ENCODE results near the gene BRINP1. TPM values are rescaled to one million over a fixed set of nuclear protein-coding genes. Genes with fewer than 3 reads are reported as not detected.

The BRINP1 gene
- total RNA-seq, 1 experiment from 2014 or later = not detected

DNA sequence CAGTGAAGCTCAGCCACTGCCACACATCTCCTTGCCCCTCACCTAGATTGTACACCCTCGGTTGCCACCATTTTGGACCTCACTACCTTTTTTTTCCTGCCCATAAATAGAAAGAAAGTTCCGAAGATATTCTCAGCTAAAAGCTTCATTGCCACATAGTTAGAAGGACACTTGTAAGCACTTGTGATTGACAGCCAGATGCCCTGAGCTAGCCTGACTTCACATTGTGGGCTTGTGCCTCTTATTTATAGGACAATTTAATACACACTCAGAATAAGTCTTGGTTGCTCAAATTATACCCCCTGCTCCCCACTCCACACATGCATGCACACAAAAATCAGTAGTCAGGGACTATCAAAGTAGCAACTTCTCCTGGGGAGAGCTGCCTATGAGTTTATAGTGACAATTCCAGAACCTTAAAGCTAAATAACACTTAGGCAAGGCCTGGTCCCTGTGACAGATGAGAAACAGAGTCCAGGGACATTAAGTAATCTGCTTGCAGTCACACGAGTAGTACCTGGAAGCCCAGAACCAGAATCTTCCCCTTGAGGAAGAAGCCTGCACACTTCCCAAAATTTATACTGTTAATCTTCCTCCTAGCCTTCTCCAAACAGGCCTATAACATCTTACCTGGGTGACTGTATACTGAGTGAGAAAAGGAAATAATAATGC is 184.8 kb downstream of the BRINP1 start:
- no peaks in the 10 kb centered on the region for H4K20me1 ChIP-seq (ENCODE audit: insufficient read depth)
- H3K36me3 ChIP-seq (ENCODE audit: low read depth) = no peaks in the 10 kb centered on the region
- no peaks in the 10 kb centered on the region for H3K79me2 ChIP-seq (ENCODE audit: low read depth)
- TF ChIP-seq EZH2 (IDR thresholded peaks at IDR 0.05; ENCODE audit: low read depth) = no peak
- TF ChIP-seq, protein P1, sequence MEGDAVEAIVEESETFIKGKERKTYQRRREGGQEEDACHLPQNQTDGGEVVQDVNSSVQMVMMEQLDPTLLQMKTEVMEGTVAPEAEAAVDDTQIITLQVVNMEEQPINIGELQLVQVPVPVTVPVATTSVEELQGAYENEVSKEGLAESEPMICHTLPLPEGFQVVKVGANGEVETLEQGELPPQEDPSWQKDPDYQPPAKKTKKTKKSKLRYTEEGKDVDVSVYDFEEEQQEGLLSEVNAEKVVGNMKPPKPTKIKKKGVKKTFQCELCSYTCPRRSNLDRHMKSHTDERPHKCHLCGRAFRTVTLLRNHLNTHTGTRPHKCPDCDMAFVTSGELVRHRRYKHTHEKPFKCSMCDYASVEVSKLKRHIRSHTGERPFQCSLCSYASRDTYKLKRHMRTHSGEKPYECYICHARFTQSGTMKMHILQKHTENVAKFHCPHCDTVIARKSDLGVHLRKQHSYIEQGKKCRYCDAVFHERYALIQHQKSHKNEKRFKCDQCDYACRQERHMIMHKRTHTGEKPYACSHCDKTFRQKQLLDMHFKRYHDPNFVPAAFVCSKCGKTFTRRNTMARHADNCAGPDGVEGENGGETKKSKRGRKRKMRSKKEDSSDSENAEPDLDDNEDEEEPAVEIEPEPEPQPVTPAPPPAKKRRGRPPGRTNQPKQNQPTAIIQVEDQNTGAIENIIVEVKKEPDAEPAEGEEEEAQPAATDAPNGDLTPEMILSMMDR (conservative IDR thresholded peaks at IDR 0.05) = no peak
- H3K4me3 ChIP-seq = no peak overlapping the region
- ChIA-PET CTCF (no interaction called here), POLR2A (ENCODE audit: unreplicated experiment) (no interaction called here)
- no peak overlapping the region for H3K4me2 ChIP-seq
- no peaks in the 10 kb centered on the region for H3K4me1 ChIP-seq (replicated peaks; ENCODE audit: insufficient read depth)
- H3K9me2 ChIP-seq (ENCODE audit: insufficient read depth) = no peaks in the 10 kb centered on the region
- no peaks in the 10 kb centered on the region for H3F3A ChIP-seq (ENCODE audit: insufficient read depth, low read depth)
- DNase-seq = no peak
- H3K27me3 ChIP-seq (ENCODE audit: insufficient read depth, low read depth) = no peaks in the 10 kb centered on the region
- H3K27ac ChIP-seq = no peak overlapping the region
- H3K9me3 ChIP-seq (ENCODE audit: insufficient read depth, low read depth) = no peaks in the 10 kb centered on the region
- intact Hi-C loops (cut with micrococcal nuclease; ENCODE audit: unreplicated experiment) = no loop called here
- H2AFZ ChIP-seq = no peak overlapping the region
- no TSS peak for BruUV-seq (replicated peaks)

DNA sequence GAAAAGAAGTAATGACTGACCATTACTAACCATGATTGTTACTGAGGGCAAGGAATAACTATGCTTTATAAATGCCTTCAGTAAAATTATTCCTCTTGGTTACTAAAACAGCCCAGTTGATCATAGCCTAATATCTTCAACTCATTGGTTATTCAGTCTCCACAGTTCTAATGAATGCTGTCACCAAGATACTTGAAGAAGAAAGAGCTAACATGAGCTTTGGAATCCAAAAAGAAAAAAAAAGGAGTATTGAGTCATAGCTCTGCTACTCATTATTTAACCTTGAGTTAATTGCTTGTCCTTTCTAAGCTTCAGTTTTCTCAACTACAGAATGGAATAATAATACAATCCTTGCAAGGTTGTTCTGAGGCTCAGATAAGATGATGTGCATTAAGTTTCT is 187.7 kb downstream of the BRINP1 start:
- no peaks in the 10 kb centered on the region; the same call in 1 of the 2 replicates for H4K20me1 ChIP-seq (ENCODE audit: insufficient read depth)
- no TSS peak for BruUV-seq (replicated peaks)
- H3K79me2 ChIP-seq (ENCODE audit: low read depth) = no peaks in the 10 kb centered on the region
- no peak overlapping the region for H3K4me2 ChIP-seq
- H2AFZ ChIP-seq = no peak overlapping the region
- no peaks in the 10 kb centered on the region for H3K9me3 ChIP-seq (ENCODE audit: insufficient read depth, low read depth)
- no peaks in the 10 kb centered on the region for H3F3A ChIP-seq (ENCODE audit: insufficient read depth, low read depth)
- no peak overlapping the region for H3K4me3 ChIP-seq
- H3K9me2 ChIP-seq (ENCODE audit: insufficient read depth) = no peaks in the 10 kb centered on the region
- TF ChIP-seq, protein P1 (conservative IDR thresholded peaks at IDR 0.05) = no peak
- TF ChIP-seq EZH2 (IDR thresholded peaks at IDR 0.05; ENCODE audit: low read depth) = no peak
- CTCF ChIA-PET = no interaction called here
- POLR2A ChIA-PET (ENCODE audit: unreplicated experiment) = no interaction called here
- no peak overlapping the region for H3K27ac ChIP-seq
- no peaks in the 10 kb centered on the region for H3K36me3 ChIP-seq (ENCODE audit: low read depth)
- no peak for DNase-seq
- intact Hi-C loops (cut with micrococcal nuclease; ENCODE audit: unreplicated experiment) = no loop called here
- H3K4me1 ChIP-seq (replicated peaks; ENCODE audit: insufficient read depth) = no peaks in the 10 kb centered on the region
- H3K27me3 ChIP-seq (ENCODE audit: insufficient read depth, low read depth) = peaks cover 10% of the 10 kb centered on the region; the same call in 1 of the 2 replicates

DNA sequence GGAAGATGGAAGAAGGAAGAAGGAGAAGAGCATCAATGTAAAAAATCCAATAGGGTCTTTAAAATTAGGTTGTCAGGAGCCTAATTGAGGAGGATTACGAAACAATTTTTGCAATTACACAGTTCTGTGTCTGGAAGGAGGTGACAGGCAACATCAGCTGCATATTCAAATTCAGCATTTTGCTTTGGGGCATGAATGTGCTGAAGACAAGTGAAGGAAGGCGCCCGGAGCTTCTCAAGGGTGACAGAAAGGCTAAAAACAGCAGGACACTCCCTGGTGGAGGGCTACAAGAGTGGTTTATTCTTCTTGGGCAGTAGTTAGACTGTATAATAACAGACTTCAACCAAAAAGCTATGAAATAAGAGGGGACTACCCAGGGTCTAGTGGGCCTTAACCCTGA is 188.3 kb downstream of the BRINP1 start:
- Histone ChIP-seq H3K27me3 (ENCODE audit: insufficient read depth, low read depth) (peaks cover 10% of the 10 kb centered on the region; the same call in 1 of the 2 replicates), H3K4me1 (replicated peaks; ENCODE audit: insufficient read depth) (no peaks in the 10 kb centered on the region), H3K27ac (no peak overlapping the region), H2AFZ (no peak overlapping the region), H3K4me3 (no peak overlapping the region), H3K9me3 (ENCODE audit: insufficient read depth, low read depth) (no peaks in the 10 kb centered on the region), H4K20me1 (ENCODE audit: insufficient read depth) (no peaks in the 10 kb centered on the region; the same call in 1 of the 2 replicates), H3K36me3 (ENCODE audit: low read depth) (no peaks in the 10 kb centered on the region), H3F3A (ENCODE audit: insufficient read depth, low read depth) (no peaks in the 10 kb centered on the region), H3K9me2 (ENCODE audit: insufficient read depth) (no peaks in the 10 kb centered on the region), H3K4me2 (no peak overlapping the region), H3K79me2 (ENCODE audit: low read depth) (no peaks in the 10 kb centered on the region)
- ChIA-PET POLR2A (ENCODE audit: unreplicated experiment) (interaction anchor here (0.7 kb wide), 1 partner anchor 1631 kb away, joined by 8 read pairs; no protein-coding TSS in a partner anchor), CTCF (no interaction called here)
- TF ChIP-seq EZH2 (IDR thresholded peaks at IDR 0.05; ENCODE audit: low read depth) = no peak
- TF ChIP-seq, protein P1 (conservative IDR thresholded peaks at IDR 0.05) = no peak
- BruUV-seq (replicated peaks) = no TSS peak
- no peak for DNase-seq
- intact Hi-C loops (cut with micrococcal nuclease; ENCODE audit: unreplicated experiment) = no loop called here
